ENCODE data around the gene ARMH1.

Gene ARMH1

GRCh38 chr1:44670751-44671640, 3.5 kb upstream of the ARMH1 start:
- no peaks in the 10 kb centered on the region for H3K9me3 ChIP-seq (ENCODE audit: control extremely low read depth in 1 of 5, control insufficient read depth in 4 of 5, insufficient read depth in 2 of 5, low read depth in 1 of 5, low read length in 4 of 5)
- no peak overlapping the region for H3K4me3 ChIP-seq (ENCODE audit: control insufficient read depth in 1 of 7, extremely low read depth in 1 of 7, insufficient read depth in 4 of 7, low read depth in 2 of 7, low read length in 6 of 7)
- H3K27ac ChIP-seq (ENCODE audit: insufficient read depth in 1 of 2, low read depth in 1 of 2, low read length in 2 of 2, poor library complexity in 1 of 2, severe bottlenecking in 2 of 2) = peak overlapping the region in 1 of 2 experiments; percentile 51
- 100% methylated on average over 9 of the region's 10 CpGs for WGBS (ENCODE audit: insufficient coverage)
- CTCF ChIA-PET = interaction anchor here (1.2 to 4.7 kb wide), 4 partner anchors 8 to 132 kb away, joined by 3 to 25 read pairs (median 7); no protein-coding TSS in a partner anchor
- peaks cover 18 to 52% (median 40%) of the 10 kb centered on the region in 4 experiments for H3K4me1 ChIP-seq (ENCODE audit: control extremely low read depth in 1 of 4, control insufficient read depth in 4 of 4, insufficient read depth in 4 of 4, low read length in 3 of 4)
- no peak for DNase-seq
- POLR2A ChIA-PET = no interaction called here
- peaks cover 0 to 2% (median 0%) of the 10 kb centered on the region in 4 experiments for H3K36me3 ChIP-seq (ENCODE audit: control insufficient read depth in 4 of 4, insufficient read depth in 4 of 4, low read length in 3 of 4)
- H3K27me3 ChIP-seq (replicated peaks in 2 of 5; ENCODE audit: control insufficient read depth in 4 of 5, insufficient read depth in 5 of 5, low read length in 4 of 5) = no peaks in the 10 kb centered on the region

- H3K4me3 ChIP-seq (ENCODE audit: control insufficient read depth in 1 of 7, extremely low read depth in 1 of 7, insufficient read depth in 4 of 7, low read depth in 2 of 7, low read length in 6 of 7) = peak overlapping the region in 6 of 7 experiments; percentile 5 to 75 (median 41)
- POLR2A ChIA-PET = interaction anchor here (1.0 to 1.3 kb wide), 3 partner anchors 20 to 58 kb away, joined by 3 to 8 read pairs (median 6); partner anchors contain the start of gene RNU5D-1
- H3K9me3 ChIP-seq (ENCODE audit: control extremely low read depth in 1 of 5, control insufficient read depth in 4 of 5, insufficient read depth in 2 of 5, low read depth in 1 of 5, low read length in 4 of 5) = no peaks in the 10 kb centered on the region
- H3K4me1 ChIP-seq (ENCODE audit: control extremely low read depth in 1 of 4, control insufficient read depth in 4 of 4, insufficient read depth in 4 of 4, low read length in 3 of 4) = peaks cover 22 to 66% (median 50%) of the 10 kb centered on the region in 4 experiments
- peak overlapping the region in 1 of 2 experiments; percentile 65 for H3K27ac ChIP-seq (ENCODE audit: insufficient read depth in 1 of 2, low read depth in 1 of 2, low read length in 2 of 2, poor library complexity in 1 of 2, severe bottlenecking in 2 of 2)
- 39% methylated on average over 11 of the region's 13 CpGs for WGBS (ENCODE audit: insufficient coverage)
- H3K36me3 ChIP-seq (ENCODE audit: control insufficient read depth in 4 of 4, insufficient read depth in 4 of 4, low read length in 3 of 4) = peaks cover 0 to 2% (median 0%) of the 10 kb centered on the region in 4 experiments
- CTCF ChIA-PET = interaction anchor here (0.8 to 4.7 kb wide), 9 partner anchors 9 to 134 kb away, joined by 3 to 25 read pairs (median 4); no protein-coding TSS in a partner anchor
- no peaks in the 10 kb centered on the region for H3K27me3 ChIP-seq (replicated peaks in 2 of 5; ENCODE audit: control insufficient read depth in 4 of 5, insufficient read depth in 5 of 5, low read length in 4 of 5)
- peak; percentile 93 to 96 (median 95) for DNase-seq
Observed at GRCh38 chr1:44672254-44672955, 2.1 kb upstream of the ARMH1 start.

- DNase-seq = no peak
- ChIA-PET POLR2A (interaction anchor here (1.0 to 2.4 kb wide), 4 partner anchors 48 to 58 kb away, joined by 4 to 15 read pairs (median 7); partner anchors contain the start of gene RNU5D-1), CTCF (interaction anchor here (0.9 to 5.2 kb wide), 6 partner anchors 9 to 34 kb away, joined by 4 to 21 read pairs (median 8); no protein-coding TSS in a partner anchor)
- H3K27ac ChIP-seq (ENCODE audit: insufficient read depth in 1 of 2, low read depth in 1 of 2, low read length in 2 of 2, poor library complexity in 1 of 2, severe bottlenecking in 2 of 2) = peak overlapping the region in 1 of 2 experiments; percentile 84
- peaks cover 0 to 2% (median 0%) of the 10 kb centered on the region in 4 experiments for H3K36me3 ChIP-seq (ENCODE audit: control insufficient read depth in 4 of 4, insufficient read depth in 4 of 4, low read length in 3 of 4)
- H3K9me3 ChIP-seq (ENCODE audit: control extremely low read depth in 1 of 5, control insufficient read depth in 4 of 5, insufficient read depth in 2 of 5, low read depth in 1 of 5, low read length in 4 of 5) = no peaks in the 10 kb centered on the region
- no peaks in the 10 kb centered on the region for H3K27me3 ChIP-seq (replicated peaks in 2 of 5; ENCODE audit: control insufficient read depth in 4 of 5, insufficient read depth in 5 of 5, low read length in 4 of 5)
- 79% methylated on average over 6 of the region's 14 CpGs for WGBS (ENCODE audit: insufficient coverage)
- H3K4me3 ChIP-seq (ENCODE audit: control insufficient read depth in 1 of 7, extremely low read depth in 1 of 7, insufficient read depth in 4 of 7, low read depth in 2 of 7, low read length in 6 of 7) = peak overlapping the region in 6 of 7 experiments; percentile 74 to 92 (median 82)
- H3K4me1 ChIP-seq (ENCODE audit: control extremely low read depth in 1 of 4, control insufficient read depth in 4 of 4, insufficient read depth in 4 of 4, low read length in 3 of 4) = peaks cover 22 to 73% (median 53%) of the 10 kb centered on the region in 4 experiments
Observed at GRCh38 chr1:44672961-44673674, 1.4 kb upstream of the ARMH1 start.

GRCh38 chr1:44673675-44674112, 820 bp upstream of the ARMH1 start:
- WGBS (ENCODE audit: insufficient coverage) = 3% methylated on average over 13 of the region's 16 CpGs
- CTCF ChIA-PET = interaction anchor here (0.9 to 5.2 kb wide), 5 partner anchors 10 to 33 kb away, joined by 4 to 21 read pairs (median 7); no protein-coding TSS in a partner anchor
- POLR2A ChIA-PET = interaction anchor here (1.0 to 2.4 kb wide), 2 partner anchors 48 to 58 kb away, joined by 4 to 15 read pairs; no protein-coding TSS in a partner anchor
- Histone ChIP-seq H3K27me3 (replicated peaks in 2 of 5; ENCODE audit: control insufficient read depth in 4 of 5, insufficient read depth in 5 of 5, low read length in 4 of 5) (no peaks in the 10 kb centered on the region), H3K36me3 (ENCODE audit: control insufficient read depth in 4 of 4, insufficient read depth in 4 of 4, low read length in 3 of 4) (no peaks in the 10 kb centered on the region), H3K4me3 (ENCODE audit: control insufficient read depth in 1 of 7, extremely low read depth in 1 of 7, insufficient read depth in 4 of 7, low read depth in 2 of 7, low read length in 6 of 7) (peak overlapping the region; percentile 63 to 92 (median 81)), H3K9me3 (ENCODE audit: control extremely low read depth in 1 of 5, control insufficient read depth in 4 of 5, insufficient read depth in 2 of 5, low read depth in 1 of 5, low read length in 4 of 5) (no peaks in the 10 kb centered on the region), H3K4me1 (ENCODE audit: control extremely low read depth in 1 of 4, control insufficient read depth in 4 of 4, insufficient read depth in 4 of 4, low read length in 3 of 4) (peaks cover 22 to 76% (median 53%) of the 10 kb centered on the region in 4 experiments), H3K27ac (ENCODE audit: insufficient read depth in 1 of 2, low read depth in 1 of 2, low read length in 2 of 2, poor library complexity in 1 of 2, severe bottlenecking in 2 of 2) (peak overlapping the region; percentile 59 to 84)
- DNase-seq = peak in 1 of 3 donors; percentile 25

GRCh38 chr1:44675186-44675585, 672 bp downstream of the ARMH1 start:
- CTCF ChIA-PET = interaction anchor here (0.9 to 5.2 kb wide), 6 partner anchors 10 to 43 kb away, joined by 3 to 21 read pairs (median 4); no protein-coding TSS in a partner anchor
- peak overlapping the region in 5 of 7 experiments; percentile 74 to 92 (median 84) for H3K4me3 ChIP-seq (ENCODE audit: control insufficient read depth in 1 of 7, extremely low read depth in 1 of 7, insufficient read depth in 4 of 7, low read depth in 2 of 7, low read length in 6 of 7)
- H3K27ac ChIP-seq (ENCODE audit: insufficient read depth in 1 of 2, low read depth in 1 of 2, low read length in 2 of 2, poor library complexity in 1 of 2, severe bottlenecking in 2 of 2) = peak overlapping the region; percentile 59 to 84
- no peaks in the 10 kb centered on the region for H3K27me3 ChIP-seq (replicated peaks in 2 of 5; ENCODE audit: control insufficient read depth in 4 of 5, insufficient read depth in 5 of 5, low read length in 4 of 5)
- H3K4me1 ChIP-seq (ENCODE audit: control extremely low read depth in 1 of 4, control insufficient read depth in 4 of 4, insufficient read depth in 4 of 4, low read length in 3 of 4) = peaks cover 22 to 75% (median 53%) of the 10 kb centered on the region in 4 experiments
- DNase-seq = no peak
- WGBS (ENCODE audit: insufficient coverage) = 100% methylated on average over 1 of the region's 7 CpGs
- POLR2A ChIA-PET = interaction anchor here (2.4 kb wide), 1 partner anchor 46 kb away, joined by 15 read pairs; no protein-coding TSS in a partner anchor
- H3K36me3 ChIP-seq (ENCODE audit: control insufficient read depth in 4 of 4, insufficient read depth in 4 of 4, low read length in 3 of 4) = no peaks in the 10 kb centered on the region
- no peaks in the 10 kb centered on the region for H3K9me3 ChIP-seq (ENCODE audit: control extremely low read depth in 1 of 5, control insufficient read depth in 4 of 5, insufficient read depth in 2 of 5, low read depth in 1 of 5, low read length in 4 of 5)

Measured in common myeloid progenitor, CD34-positive (primary cell).